ENCODE results near the gene MUC6. TPM values are rescaled to one million over a fixed set of nuclear protein-coding genes. Genes with fewer than 3 reads are reported as not detected.

The MUC6 gene
- total RNA-seq, 1 donor from 2014 or later: not detected

DNA sequence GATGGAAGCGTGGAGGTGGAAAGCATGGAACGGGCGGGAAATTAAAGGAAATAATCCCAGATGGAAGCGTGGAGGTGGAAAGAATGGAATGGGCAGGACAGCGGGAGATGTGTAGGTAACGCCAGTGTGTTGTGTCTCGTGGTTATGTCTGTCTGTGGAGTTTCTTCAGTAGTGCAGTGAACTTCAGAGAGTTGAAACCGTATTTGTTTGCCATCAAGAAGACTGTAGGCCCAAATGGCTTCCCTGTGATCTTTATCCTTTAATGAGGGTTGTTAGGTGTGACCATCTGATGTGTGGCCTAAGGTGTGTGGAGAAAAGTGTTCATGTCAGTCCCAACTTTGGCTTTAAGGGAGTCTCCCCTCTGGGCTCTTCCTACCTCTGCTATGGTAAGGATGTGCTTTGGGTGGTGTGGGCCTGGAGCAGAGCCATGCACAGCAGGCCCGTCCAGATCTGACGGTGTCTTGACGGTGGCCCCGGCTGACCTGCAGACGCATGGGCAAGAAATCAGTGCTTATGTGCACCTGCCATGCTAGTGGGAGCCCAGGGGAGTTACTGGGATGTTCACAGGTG is 71.2 kb downstream of the MUC6 start:
- H3K4me3 Mint-ChIP-seq: no peak overlapping the region

DNA sequence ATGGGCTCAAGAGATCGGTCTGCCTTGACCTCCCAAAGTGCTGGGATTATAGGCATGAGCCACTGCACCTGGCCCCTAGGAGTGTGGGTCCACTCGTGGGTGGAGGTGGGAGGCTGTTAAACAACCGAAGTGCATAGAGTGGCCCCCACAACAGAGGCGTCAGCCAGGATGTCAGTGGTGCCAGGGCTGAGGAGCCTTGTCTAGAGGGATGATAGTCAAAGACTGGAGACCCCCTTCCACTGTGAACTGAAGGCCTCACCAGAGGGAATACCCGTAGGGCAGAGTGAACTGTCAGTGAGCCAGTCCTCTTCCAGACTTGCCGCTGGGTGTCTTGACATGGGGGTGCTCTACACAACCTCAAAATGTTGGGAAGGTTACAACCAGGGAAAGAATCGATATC is 72.7 kb downstream of the MUC6 start:
- H3K4me1 Mint-ChIP-seq: no peaks in the 10 kb centered on the region

More for the DNA sequence above, 71.2 kb downstream of the MUC6 start:
- TF ChIP-seq, protein P1, sequence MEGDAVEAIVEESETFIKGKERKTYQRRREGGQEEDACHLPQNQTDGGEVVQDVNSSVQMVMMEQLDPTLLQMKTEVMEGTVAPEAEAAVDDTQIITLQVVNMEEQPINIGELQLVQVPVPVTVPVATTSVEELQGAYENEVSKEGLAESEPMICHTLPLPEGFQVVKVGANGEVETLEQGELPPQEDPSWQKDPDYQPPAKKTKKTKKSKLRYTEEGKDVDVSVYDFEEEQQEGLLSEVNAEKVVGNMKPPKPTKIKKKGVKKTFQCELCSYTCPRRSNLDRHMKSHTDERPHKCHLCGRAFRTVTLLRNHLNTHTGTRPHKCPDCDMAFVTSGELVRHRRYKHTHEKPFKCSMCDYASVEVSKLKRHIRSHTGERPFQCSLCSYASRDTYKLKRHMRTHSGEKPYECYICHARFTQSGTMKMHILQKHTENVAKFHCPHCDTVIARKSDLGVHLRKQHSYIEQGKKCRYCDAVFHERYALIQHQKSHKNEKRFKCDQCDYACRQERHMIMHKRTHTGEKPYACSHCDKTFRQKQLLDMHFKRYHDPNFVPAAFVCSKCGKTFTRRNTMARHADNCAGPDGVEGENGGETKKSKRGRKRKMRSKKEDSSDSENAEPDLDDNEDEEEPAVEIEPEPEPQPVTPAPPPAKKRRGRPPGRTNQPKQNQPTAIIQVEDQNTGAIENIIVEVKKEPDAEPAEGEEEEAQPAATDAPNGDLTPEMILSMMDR (conservative IDR thresholded peaks at IDR 0.05): no peak
- Mint-ChIP-seq H3K27me3 (ENCODE audit: low read depth) (no peaks in the 10 kb centered on the region), H3K36me3 (ENCODE audit: low read depth) (peaks cover 22% of the 10 kb centered on the region), H3K9me3 (no peaks in the 10 kb centered on the region), H3K27ac (ENCODE audit: unreplicated experiment) (no peak overlapping the region), H3K4me1 (no peaks in the 10 kb centered on the region)
- no peak for DNase-seq (ENCODE audit: low read depth, low spot score)

More for the DNA sequence above, 72.7 kb downstream of the MUC6 start:
- H3K9me3 Mint-ChIP-seq: no peaks in the 10 kb centered on the region
- no peaks in the 10 kb centered on the region for H3K27me3 Mint-ChIP-seq (ENCODE audit: low read depth)
- no peak for DNase-seq (ENCODE audit: low read depth, low spot score)
- no peak overlapping the region for H3K27ac Mint-ChIP-seq (ENCODE audit: unreplicated experiment)
- no peak overlapping the region for H3K4me3 Mint-ChIP-seq
- peaks cover 22% of the 10 kb centered on the region for H3K36me3 Mint-ChIP-seq (ENCODE audit: low read depth)
- TF ChIP-seq, protein P1 (conservative IDR thresholded peaks at IDR 0.05): no peak

Other genes with a start within 250 kb of the MUC6 start
- 1.0 and 1.2 TPM in 2 replicates for gene CEND1, start 246.6 kb downstream of the MUC6 start, total RNA-seq
- 53.4 and 54.6 TPM in 2 replicates for gene SLC25A22, start 238.4 kb downstream of the MUC6 start, total RNA-seq
- gene PIDD1, start 231.5 kb downstream of the MUC6 start, total RNA-seq: 30.7 and 37.9 TPM in 2 replicates
- gene RPLP2, start 226.8 kb downstream of the MUC6 start, total RNA-seq: 1,810 and 1,830 TPM in 2 replicates
- gene PNPLA2, start 217.8 kb downstream of the MUC6 start, total RNA-seq: 27.0 and 34.5 TPM in 2 replicates
- 1.6 and 2.7 TPM in 2 replicates for gene CRACR2B, start 208.8 kb downstream of the MUC6 start, total RNA-seq
- gene CD151, start 203.8 kb downstream of the MUC6 start, total RNA-seq: 101 and 108 TPM in 2 replicates
- gene POLR2L, start 194.2 kb downstream of the MUC6 start, total RNA-seq: 128 and 134 TPM in 2 replicates
- 40.0 and 40.2 TPM in 2 replicates for gene TSPAN4, start 193.9 kb downstream of the MUC6 start, total RNA-seq
- 81.8 and 82.4 TPM in 2 replicates for gene CHID1, start 125.9 kb downstream of the MUC6 start, total RNA-seq
- 75.5 and 78.1 TPM in 2 replicates for gene AP2A2, start 110.8 kb downstream of the MUC6 start, total RNA-seq
- gene MUC2, start 38.2 kb upstream of the MUC6 start, total RNA-seq: not detected in 2 replicates
- not detected in 2 replicates for gene MUC5AC, start 121.2 kb upstream of the MUC6 start, total RNA-seq
- gene MUC5B, start 186.3 kb upstream of the MUC6 start, total RNA-seq: 0.36 and 0.42 TPM in 2 replicates

Data from neural crest cell (in vitro differentiated cells).